ENCODE data around the gene KCNH4.

The KCNH4 gene

GRCh38 chr17:42120161-42120769, 60.7 kb downstream of the KCNH4 start:
- in situ Hi-C loops (cut with HindIII; ENCODE audit: low sequenced_read_pairs) = no loop called here

- in situ Hi-C loops (cut with HindIII; ENCODE audit: low sequenced_read_pairs) = no loop called here
These were observed 61.6 kb downstream of the KCNH4 start for GRCh38 chr17:42119301-42119700.

GRCh38 chr17:42118545-42118944, 62.4 kb downstream of the KCNH4 start:
- in situ Hi-C loops (cut with HindIII; ENCODE audit: low sequenced_read_pairs) = no loop called here

GRCh38 chr17:42118126-42118510, 62.8 kb downstream of the KCNH4 start:
- in situ Hi-C loops (cut with HindIII; ENCODE audit: low sequenced_read_pairs) = no loop called here

GRCh38 chr17:42117397-42118125, 63.4 kb downstream of the KCNH4 start:
- in situ Hi-C loops (cut with HindIII; ENCODE audit: low sequenced_read_pairs) = no loop called here

- in situ Hi-C loops (cut with HindIII; ENCODE audit: low sequenced_read_pairs) = no loop called here
These were observed 64.1 kb downstream of the KCNH4 start for GRCh38 chr17:42116705-42117396.

GRCh38 chr17:42114118-42114517, 66.8 kb downstream of the KCNH4 start:
- in situ Hi-C loops (cut with HindIII; ENCODE audit: low sequenced_read_pairs) = no loop called here

GRCh38 chr17:42113293-42114069, 67.5 kb downstream of the KCNH4 start:
- in situ Hi-C loops (cut with HindIII; ENCODE audit: low sequenced_read_pairs) = no loop called here

- in situ Hi-C loops (cut with HindIII; ENCODE audit: low sequenced_read_pairs) = no loop called here
These were observed 68.3 kb downstream of the KCNH4 start, which contains the start of gene DHX58 for GRCh38 chr17:42112552-42113176. TSS of gene DHX58 (minus strand) at chr17:42112714. CDS start at chr17:42111892, 822 bp downstream.

- in situ Hi-C loops (cut with HindIII; ENCODE audit: low sequenced_read_pairs) = no loop called here
These were observed 68.9 kb downstream of the KCNH4 start for GRCh38 chr17:42111871-42112551.

- in situ Hi-C loops (cut with HindIII; ENCODE audit: low sequenced_read_pairs) = no loop called here
These were observed 69.7 kb downstream of the KCNH4 start for GRCh38 chr17:42111265-42111636.

GRCh38 chr17:42110301-42111264, 70.4 kb downstream of the KCNH4 start:
- in situ Hi-C loops (cut with HindIII; ENCODE audit: low sequenced_read_pairs) = no loop called here

GRCh38 chr17:42109086-42109485, 71.9 kb downstream of the KCNH4 start:
- in situ Hi-C loops (cut with HindIII; ENCODE audit: low sequenced_read_pairs) = no loop called here

- in situ Hi-C loops (cut with HindIII; ENCODE audit: low sequenced_read_pairs) = no loop called here
These were observed 73.1 kb downstream of the KCNH4 start for GRCh38 chr17:42107597-42108576.

- in situ Hi-C loops (cut with HindIII; ENCODE audit: low sequenced_read_pairs) = no loop called here
These were observed 73.8 kb downstream of the KCNH4 start for GRCh38 chr17:42107124-42107523.

Measured in DLD1 (cell line).